ENCODE data around the gene KCNMA1.

- TF ChIP-seq CTCF (IDR thresholded peaks at IDR 0.05): no peak
- no peak for TF ChIP-seq POLR2A (IDR thresholded peaks at IDR 0.05)
These were observed 750.2 kb downstream of the KCNMA1 start for GRCh38 chr10:76887223-76888010.
